ENCODE data around the gene PADI4.
A peak's percentile ranks its signal among the peaks of the same experiment; 100 is the strongest.
"Not testable (repeated sequence)": the region's sequence is repeated elsewhere in the genome, so short reads cannot be mapped to it uniquely, and the experiment has no call there.

Gene PADI4

DNA sequence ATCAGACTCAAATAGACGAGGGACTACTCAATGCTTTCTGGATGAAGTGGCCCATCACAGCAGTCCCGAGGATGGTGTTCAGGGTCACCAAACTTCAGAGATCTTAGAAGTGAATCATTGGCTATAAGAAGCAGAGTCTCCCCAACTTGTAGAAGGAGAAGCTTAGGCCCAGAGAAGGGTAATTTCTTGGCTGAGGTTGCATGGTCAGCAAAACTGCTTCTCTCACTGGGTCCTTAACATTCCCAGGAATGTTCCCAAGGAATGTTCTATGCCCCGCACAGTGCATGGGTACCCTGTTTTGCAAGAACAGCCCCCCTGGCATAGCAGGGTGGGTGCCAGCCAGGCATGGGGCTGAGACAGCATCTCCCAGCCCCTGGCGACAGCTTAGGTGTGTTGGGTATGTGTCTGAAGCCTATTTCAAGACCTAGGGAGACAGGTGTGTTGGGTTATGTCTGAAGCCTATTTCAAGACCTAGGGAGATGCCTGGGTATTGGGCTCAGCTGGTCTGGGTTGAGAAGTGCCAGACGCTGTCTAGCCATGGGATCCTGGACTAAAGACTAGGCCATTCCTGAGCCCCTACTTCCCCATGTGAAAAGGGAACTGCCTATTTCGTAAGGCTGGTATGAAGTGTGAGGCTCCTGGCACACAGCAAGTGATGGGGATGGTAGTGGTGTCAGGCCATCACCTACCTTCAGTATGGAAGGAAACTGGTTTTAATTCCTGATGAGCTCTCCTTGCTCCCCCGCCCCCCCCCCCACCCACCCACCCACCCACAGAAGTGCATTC is 90.1 kb downstream of the PADI4 start:
- DNase-seq: no peak

DNA sequence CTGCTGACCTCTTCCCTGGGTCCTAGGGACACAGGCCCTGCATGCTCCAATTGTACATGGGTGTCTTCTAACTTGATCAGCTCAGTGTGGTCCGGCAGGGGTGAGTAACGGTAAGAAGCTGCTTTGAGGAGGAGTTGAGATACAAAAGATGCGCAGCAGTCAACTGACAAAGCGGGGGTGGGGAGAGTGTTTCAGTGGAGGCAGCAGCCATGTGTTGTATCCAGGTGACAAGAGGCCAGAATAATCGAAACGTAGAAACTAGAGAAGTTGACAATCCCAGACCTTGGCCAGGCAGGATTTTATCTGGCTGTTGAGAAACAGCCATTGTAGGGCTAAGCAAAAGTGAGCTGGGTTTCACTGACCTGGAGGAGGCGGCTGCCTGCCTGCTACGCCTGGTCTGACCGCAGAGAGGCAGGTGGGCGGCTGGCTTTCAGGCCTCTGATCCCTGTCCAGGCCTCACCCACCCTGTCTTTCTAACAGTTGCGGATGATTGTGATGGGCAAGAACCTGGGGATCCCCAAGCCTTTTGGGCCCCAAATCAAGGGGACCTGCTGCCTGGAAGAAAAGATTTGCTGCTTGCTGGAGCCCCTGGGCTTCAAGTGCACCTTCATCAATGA is 92.8 kb downstream of the PADI4 start:
- no peak for DNase-seq

DNA sequence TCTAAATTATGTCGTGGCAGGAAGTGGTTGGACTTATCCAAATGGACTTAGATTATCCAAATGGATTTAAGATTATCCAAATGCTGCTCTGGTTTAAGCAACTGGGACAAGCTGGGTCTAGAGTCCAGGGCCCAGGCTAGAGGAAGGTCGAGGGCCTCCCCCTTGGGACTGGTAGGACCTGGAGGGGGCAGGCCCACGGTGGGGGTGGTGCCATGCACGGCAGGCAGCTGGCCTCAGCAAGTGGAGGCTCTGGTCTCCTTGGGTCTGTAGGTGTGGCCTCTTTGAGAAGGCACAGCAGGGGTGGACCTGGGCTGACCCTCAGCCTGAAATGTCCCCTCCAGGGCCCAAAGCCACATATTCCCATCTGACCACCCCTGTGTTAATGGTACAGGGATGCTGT is 93.8 kb downstream of the PADI4 start:
- no peak for DNase-seq

DNA sequence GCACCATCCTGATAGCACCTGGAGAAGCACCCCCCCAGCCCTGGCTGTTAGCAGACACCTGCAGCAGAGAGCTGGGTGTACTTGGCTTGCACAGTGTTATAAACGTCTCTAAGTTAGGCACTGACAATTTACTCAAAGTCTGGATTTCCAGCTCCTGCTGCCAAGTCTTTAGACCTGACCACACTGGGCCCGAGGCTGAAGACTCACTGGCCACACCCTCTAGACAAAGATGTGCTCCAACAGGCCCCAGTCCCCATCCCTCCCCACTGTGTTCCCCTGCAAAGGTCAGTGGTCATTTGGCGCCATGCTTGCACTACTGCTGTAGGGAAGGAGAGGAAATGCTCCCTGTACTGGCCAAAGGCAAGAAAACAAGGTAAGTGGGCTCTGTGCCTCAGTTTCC is 95.1 kb downstream of the PADI4 start:
- DNase-seq: no peak

DNA sequence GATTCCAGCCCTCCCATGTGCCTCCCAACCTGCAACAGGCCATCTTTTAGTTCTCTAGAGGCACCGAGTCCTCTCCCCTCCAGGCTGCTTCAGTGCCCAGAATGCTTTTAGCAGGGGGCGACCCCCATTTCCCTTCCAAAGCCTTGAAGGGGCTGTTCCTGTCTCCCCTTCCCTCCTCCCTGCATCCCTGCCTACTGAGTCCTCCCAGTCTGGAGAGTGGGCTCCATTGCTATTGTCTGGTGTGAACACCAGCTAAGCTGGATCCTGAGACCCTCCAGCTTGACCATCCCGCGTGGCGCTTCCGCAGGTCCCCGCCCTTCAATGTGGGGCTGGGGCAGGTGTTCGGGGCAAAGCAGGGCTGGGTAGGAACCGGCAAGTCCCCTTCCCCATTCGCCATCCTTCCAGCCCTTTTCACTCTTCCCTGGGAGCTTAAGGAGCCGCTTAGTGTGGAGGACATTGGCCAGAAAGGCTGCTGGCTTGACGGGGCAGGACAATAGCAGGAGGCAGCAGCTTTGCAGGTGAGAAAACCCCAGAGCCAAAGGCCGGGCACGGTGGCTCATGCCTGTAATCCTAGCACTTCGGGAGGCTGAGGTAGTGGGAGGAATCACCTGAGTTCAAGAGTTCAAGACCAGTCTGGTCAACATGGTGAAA is 96.2 kb downstream of the PADI4 start:
- DNase-seq: no peak

DNA sequence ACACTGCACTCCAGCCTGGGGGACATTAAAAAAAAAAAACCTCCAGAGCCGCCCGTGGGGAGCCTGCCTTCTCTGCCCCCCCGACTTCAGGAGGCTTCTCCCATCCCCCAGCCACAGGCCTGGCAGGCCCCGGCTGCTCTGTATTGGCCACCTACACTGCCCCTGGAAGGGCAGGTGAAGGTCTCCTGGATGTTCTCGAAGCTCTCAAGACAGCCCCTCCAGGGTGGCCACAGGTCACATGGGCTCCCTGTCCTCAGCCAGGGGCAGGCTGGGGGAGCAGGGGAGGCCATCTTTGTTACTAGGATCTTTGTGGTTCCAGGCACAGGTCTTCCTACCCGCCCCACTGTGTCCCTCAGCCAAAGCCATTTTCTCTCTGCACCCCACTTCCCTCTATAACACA is 96.8 kb downstream of the PADI4 start:
- no peak for DNase-seq

DNA sequence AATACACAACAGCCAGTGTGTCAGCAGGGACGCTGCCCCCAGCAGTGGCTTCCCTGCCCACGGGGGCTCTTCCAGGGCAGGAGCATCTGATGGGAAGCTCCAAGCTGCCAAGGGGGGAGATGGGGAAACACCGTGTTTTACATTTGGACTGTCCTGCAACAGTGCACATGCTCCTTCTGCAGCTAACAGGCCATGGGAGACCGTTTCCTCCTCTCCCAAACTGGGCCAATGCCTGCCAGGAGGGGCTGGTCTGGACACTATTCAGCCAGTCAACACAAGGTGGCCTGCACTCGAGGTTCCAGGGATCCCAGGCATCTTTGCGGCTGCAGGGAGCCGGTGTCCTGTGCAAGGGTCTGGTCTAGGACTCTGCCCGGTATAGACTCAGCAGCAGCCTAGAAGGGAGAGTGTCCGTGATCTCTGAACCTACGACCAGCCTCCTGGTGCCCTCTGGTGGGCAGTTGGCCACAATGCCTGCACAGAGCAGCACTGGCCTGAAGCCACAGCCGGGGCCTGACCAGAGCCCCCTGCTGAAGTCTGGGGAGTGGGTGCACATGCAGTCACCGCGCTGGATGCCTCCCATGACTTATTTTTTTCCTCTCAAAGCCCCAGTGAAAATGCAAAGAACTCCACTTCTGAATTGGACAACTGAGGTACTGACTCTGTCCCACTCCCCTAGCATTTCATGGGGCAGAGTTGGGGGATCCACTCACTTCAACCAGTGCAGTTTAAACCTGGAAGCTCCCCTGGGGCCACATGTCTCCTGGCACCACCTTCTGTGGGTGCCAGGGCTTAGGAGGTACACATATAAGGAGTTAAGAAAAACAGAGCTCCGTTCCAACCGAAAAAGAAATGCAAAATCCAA is 98.1 kb downstream of the PADI4 start:
- peak; percentile 58 for DNase-seq

DNA sequence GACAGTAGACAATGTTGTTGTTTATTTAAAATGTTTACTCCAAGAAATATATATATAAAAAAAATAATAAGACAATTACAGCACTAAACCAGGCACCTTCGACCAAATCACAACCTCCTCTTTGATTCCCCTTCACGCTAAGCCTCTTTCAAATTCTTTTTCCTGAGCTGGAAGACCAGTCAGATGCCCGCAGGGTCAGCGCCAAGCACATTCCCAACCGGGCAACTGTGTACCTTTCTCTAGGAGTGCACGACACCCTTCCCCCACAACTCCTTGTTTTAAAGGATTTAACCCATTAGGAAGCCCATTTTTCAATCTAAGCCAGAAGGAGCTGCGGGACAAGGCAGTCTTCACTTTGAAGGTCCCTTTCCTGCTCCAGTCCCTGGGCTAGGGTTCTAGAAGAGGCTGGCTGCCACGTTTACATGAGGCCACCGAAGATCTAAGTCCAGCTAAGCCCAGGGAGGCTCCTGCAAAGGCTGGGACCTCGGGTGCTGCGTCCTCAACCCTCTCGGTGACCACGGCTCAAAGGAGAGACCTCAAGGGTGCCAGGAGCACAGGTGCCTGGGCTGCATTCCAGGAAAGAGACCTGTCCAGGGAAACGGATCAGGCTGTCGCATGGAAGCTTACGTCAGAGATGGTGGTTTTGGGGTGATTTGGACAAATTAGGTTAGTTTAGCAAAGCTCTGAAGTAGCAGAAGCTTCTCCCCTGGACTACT is 98.9 kb downstream of the PADI4 start:
- DNase-seq: not testable (repeated sequence)

DNA sequence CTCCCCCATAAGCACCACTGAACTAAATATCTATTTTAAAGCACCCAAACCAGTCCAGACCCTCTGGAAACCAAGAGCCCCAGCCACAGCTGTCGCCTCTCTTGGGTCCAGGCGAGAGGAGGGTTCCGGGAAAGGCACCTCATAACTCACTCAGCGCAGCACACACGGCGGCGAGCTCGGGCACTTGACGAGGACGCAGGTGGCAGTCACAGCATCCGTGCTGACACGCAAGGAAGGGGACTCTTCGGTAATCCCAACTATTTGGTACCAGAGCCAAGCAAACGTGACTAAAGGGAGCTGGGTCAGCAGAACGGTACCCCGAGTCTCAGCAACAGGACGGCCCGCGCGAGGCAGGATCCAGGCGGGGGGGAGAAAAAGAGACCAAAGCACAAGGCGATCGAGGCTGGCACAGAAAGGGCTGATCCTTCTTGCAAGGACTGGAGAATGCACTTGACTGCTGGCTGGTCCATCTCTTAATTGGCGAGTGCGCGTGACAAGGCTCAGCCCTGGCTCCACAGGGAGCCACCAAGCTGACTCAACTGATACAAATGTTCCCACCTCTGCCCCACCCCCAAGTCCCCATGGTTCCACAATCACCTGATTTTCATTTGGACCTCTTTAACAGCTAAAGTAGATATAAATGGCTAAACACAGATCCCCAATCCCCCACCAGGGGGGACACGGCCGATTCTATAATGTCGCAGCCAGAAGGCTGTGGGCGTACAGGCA is 100.0 kb downstream of the PADI4 start:
- DNase-seq: not testable (repeated sequence)

DNA sequence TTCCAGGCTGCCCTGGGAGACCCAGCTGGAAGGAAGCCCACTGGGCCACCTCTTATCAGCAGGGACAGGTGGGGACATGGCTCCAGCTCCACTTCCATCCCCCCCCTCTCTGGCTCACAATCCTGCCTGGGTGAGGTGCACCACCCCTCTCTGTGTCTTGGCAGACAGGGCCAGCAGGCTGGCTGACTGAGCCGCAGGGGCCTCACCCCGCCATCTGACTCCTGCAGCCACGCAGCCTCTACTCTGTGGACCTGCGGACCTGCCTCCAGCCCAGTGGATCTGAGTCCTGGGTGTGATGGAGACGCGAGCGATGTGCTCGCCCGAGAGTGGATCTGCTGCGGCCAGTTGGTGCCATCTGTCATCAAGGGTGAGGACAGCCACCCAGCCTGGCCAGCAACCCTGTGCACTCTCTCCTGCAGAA is 101.4 kb downstream of the PADI4 start:
- DNase-seq: peak; percentile 75

DNA sequence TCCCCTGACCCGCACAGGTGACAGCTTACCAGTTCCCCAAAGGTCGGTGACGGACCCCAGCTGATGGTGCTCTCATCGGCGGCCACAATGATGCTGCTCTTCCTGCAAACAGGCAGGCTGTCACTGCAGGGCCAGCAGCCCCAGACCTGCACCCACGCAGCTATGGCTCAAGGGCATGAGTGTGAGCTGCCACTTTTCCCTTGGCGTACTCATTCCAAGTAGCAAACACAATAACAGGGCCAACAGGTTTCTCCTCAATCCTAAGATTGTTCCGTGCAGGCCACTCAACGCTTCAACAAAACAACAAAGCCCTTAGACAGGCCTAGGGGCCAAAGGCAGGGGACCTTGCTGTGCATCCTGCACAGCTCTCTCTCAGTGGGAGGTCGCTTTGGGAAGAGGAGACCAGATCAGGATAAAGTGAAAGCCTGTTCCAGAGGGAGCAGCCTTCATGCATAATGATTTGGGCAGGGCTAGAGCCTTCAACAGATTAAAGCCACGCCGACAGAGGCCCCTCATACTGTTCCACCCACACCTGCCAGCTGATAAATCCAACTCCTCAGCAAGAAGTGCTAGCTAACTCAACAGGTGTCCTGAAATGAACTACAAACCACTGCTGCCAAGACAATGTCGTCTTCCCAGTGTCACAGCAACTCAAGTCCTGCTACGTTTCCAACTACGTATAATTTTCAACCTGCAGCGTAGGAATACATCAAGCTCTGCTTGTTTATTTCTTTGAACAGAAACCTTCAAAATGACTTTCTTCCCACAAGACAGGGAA is 104.3 kb downstream of the PADI4 start:
- DNase-seq: no peak

Data from hematopoietic multipotent progenitor cell treated with erythropoietin and hydrocortisone succinate and interleukin-3 and kit ligand, for 8 days (in vitro differentiated cells).